ENCODE data around the gene MYO16.

GRCh38 chr13:108747843-108748242 lies 118.4 kb downstream of the MYO16 start:
- TF ChIP-seq POLR2AphosphoS5 (IDR thresholded peaks at IDR 0.05) (no peak), POLR2A (IDR thresholded peaks at IDR 0.05) (no peak), EP300 (IDR thresholded peaks at IDR 0.05) (no peak)

All from gastroesophageal sphincter (tissue), 2 donors.